Adrenal gland (tissue), 12 donors: ENCODE measurements around the gene BEX5. TPM values are rescaled to one million over a fixed set of nuclear protein-coding genes. Genes with fewer than 3 reads are reported as not detected.
"Not testable (repeated sequence)": the region's sequence is repeated elsewhere in the genome, so short reads cannot be mapped to it uniquely, and the experiment has no call there.

ENCODE experiments used
- DNase-seq, 7 donors: peaks; one replicate each; pipeline ENCODE4 v3.0.0-alpha.2; 2019 to 2020
- H3K27ac ChIP-seq, 5 donors: fragments of 200-600 bp; sonication (generic) in 4 of 5; 1 replicate in 3 of 5; 2 replicates in 2 of 5; pipeline versions ENCODE4 v1.5.1 to v1.8.0; 2016 to 2020; ENCODE audit warnings: mild to moderate bottlenecking in 1 of 5
- H3K27me3 ChIP-seq: fragments of 200-600 bp; 2 replicates; pipeline ENCODE4 v1.8.0; 2021
- H3K36me3 ChIP-seq, 2 donors: fragments of 200-600 bp; replicated peaks in 1 of 2; 1 replicate in 1 of 2; 2 replicates in 1 of 2; pipeline versions ENCODE4 v1.5.1 to v1.8.0; 2018 to 2022
- H3K4me1 ChIP-seq, 2 donors: fragments of 200-600 bp; replicated peaks in 1 of 2; 1 replicate in 1 of 2; 2 replicates in 1 of 2; pipeline versions ENCODE4 v1.5.1 to v1.8.0; 2018 to 2021
- H3K4me3 ChIP-seq, 4 donors: fragments of 200-600 bp; sonication (generic) in 3 of 4; one replicate each; pipeline ENCODE4 v1.5.1; 2016 to 2018
- H3K9me3 ChIP-seq, 3 donors: fragments of 200-600 bp; sonication (generic) in 1 of 3; replicated peaks in 1 of 3; 1 replicate in 2 of 3; 2 replicates in 1 of 3; pipeline versions ENCODE4 v1.5.1 to v1.8.0; 2016 to 2021
- CTCF ChIP-seq, 6 experiments: fragments of 450-650 bp in 4 of 6; fragments of 200-600 bp in 2 of 6; sonication (generic) in 1 of 6; IDR thresholded peaks; 1 replicate in 5 of 6; 2 replicates in 1 of 6; pipeline versions ENCODE4 v1.5.1 to v1.8.0; 2016 to 2021; ENCODE audit warnings: antibody characterized with exemption in 6 of 6, mild to moderate bottlenecking in 2 of 6, moderate library complexity in 1 of 6
- POLR2A ChIP-seq, 2 donors: fragments of 450-650 bp; IDR thresholded peaks; one replicate each; pipeline ENCODE4 v1.6.1; 2017; ENCODE audit warnings: antibody characterized with exemption in 2 of 2, mild to moderate bottlenecking in 2 of 2, moderate library complexity in 1 of 2
- WGBS, 4 donors: extraction: QIAGEN DNeasy Blood & Tissue Kit in 2 of 4; methylation state at CpG; one replicate each; pipeline versions ENCODE4 v1.1.5 to v1.1.7; 2013 to 2017; 5-methylcytosine and 5-hydroxymethylcytosine counted together
- intact Hi-C, 2 donors: fragments of 100-400 bp; cut with DNase I; formaldehyde crosslinking; loops; one replicate each; pipeline versions ENCODE4 v1.14.1 to v1.15.0; 2022 to 2023
- polyA plus RNA-seq, 3 donors: library from polyadenylated mRNA; stranded (reverse); fragments of 200-250 nt in 2 of 3; fragments of 350-450 nt in 1 of 3; fragmentation: Illumina TruSeq in 1 of 3; extraction: RNeasy Lipid Tissue Mini Kit (QIAGEN cat#74804) in 1 of 3; gene quantifications; one replicate each; pipeline ENCODE4 v1.2.3, GENCODE V29; 2013 to 2014
- total RNA-seq, 9 donors: library from RNA; depleted of rRNA in 4 of 9; stranded (reverse); fragments of >200 nt in 4 of 9; fragments of 120-200 nt in 1 of 9; fragmentation: NEBNext Ultra II Directional in 1 of 9; extraction: Animal tissue kit (Norgen Biotek cat#: 25700) in 1 of 9; gene quantifications; one replicate each; pipeline versions ENCODE4 v1.1.0 to v1.2.4, GENCODE V29; 2013 to 2023
- donor health status: healthy with polysubstance abuse.
- donor health status: Bipolar disorder and iron deficiency.
- donor health status: DM: yes; HTN: yes; CAD: no.
- donor health status: DM: no; HTN: no; CAD: no.
- donor health status: DM: no; HTN: no; CAD: no.
- donor health status: DM: yes; HTN: yes; CAD: no.

The BEX5 gene
- total and polyA plus RNA-seq, 12 donors: 0.69 to 16.4 (median 4.2) TPM

- Histone ChIP-seq H3K27me3 (peaks cover 18% of the 10 kb centered on the region), H3K4me1 (no peaks in the 10 kb centered on the region), H3K4me3 (no peak overlapping the region), H3K36me3 (no peaks in the 10 kb centered on the region), H3K27ac (peak overlapping the region in 1 of 5 donors; percentile 54), H3K9me3 (no peaks in the 10 kb centered on the region)
- 13 to 15% (median 14%) methylated on average over 9 to 11 of the region's 11 CpGs for WGBS, 4 donors
- DNase-seq: peak in 1 of 7 donors; percentile 50
- TF ChIP-seq POLR2A (IDR thresholded peaks at IDR 0.05) (no peak), CTCF (IDR thresholded peaks at IDR 0.05) (peak in 1 of 6 experiments; percentile 26)
- intact Hi-C loops: no loop called here
Observed at GRCh38 chrX:102154218-102154860, 1.4 kb downstream of the BEX5 start.

GRCh38 chrX:102142274-102142673 is 13.5 kb downstream of the BEX5 start, which contains the start of gene TCEAL6:
TSS of gene TCEAL6 (minus strand) at chrX:102142481.
- peak in 1 of 7 donors; percentile 69 for DNase-seq

GRCh38 chrX:102141631-102142030 is 14.1 kb downstream of the BEX5 start:
- H3K9me3 ChIP-seq, DNase-seq, H3K27ac ChIP-seq, H3K36me3 ChIP-seq, H3K4me3 ChIP-seq, intact Hi-C loops, H3K4me1 ChIP-seq: not testable (repeated sequence)
- WGBS, 4 donors: 19 to 48% (median 39%) methylated on average over 14 to 19 of the region's 19 CpGs; no CpG with 5 or more reads in 1 of the 4 donors
- peaks cover 35% of the 10 kb centered on the region for H3K27me3 ChIP-seq

More at GRCh38 chrX:102142274-102142673, 13.5 kb downstream of the BEX5 start, which contains the start of gene TCEAL6:
- H3K36me3 ChIP-seq, H3K4me1 ChIP-seq, H3K27ac ChIP-seq, H3K9me3 ChIP-seq, intact Hi-C loops, H3K4me3 ChIP-seq: not testable (repeated sequence)
- H3K27me3 ChIP-seq: peaks cover 35% of the 10 kb centered on the region
- 2 to 44% (median 35%) methylated on average over 3 to 25 of the region's 31 CpGs; no CpG with 5 or more reads in 1 of the 4 donors for WGBS, 4 donors

- H3K36me3 ChIP-seq, H3K4me3 ChIP-seq, H3K9me3 ChIP-seq, DNase-seq, H3K27ac ChIP-seq, intact Hi-C loops, H3K4me1 ChIP-seq: not testable (repeated sequence)
- peaks cover 35% of the 10 kb centered on the region for H3K27me3 ChIP-seq
- 46 to 57% (median 53%) methylated on average over 12 to 16 of the region's 16 CpGs for WGBS, 4 donors
Observed at GRCh38 chrX:102140876-102141275, 14.9 kb downstream of the BEX5 start.

GRCh38 chrX:102138064-102138463 is 17.7 kb downstream of the BEX5 start:
- H3K4me3 ChIP-seq: no peak overlapping the region
- peaks cover 20% of the 10 kb centered on the region for H3K27me3 ChIP-seq
- intact Hi-C loops: no loop called here
- DNase-seq: no peak
- no peaks in the 10 kb centered on the region for H3K4me1 ChIP-seq
- no peaks in the 10 kb centered on the region for H3K36me3 ChIP-seq
- no peak overlapping the region for H3K27ac ChIP-seq
- no peak for TF ChIP-seq POLR2A (IDR thresholded peaks at IDR 0.05)
- TF ChIP-seq CTCF (IDR thresholded peaks at IDR 0.05): no peak
- H3K9me3 ChIP-seq: no peaks in the 10 kb centered on the region
- WGBS, 4 donors: 45 to 65% (median 54%) methylated on average over 4 of the region's 4 CpGs

- peaks cover 29% of the 10 kb centered on the region for H3K27me3 ChIP-seq
- no peak overlapping the region for H3K4me3 ChIP-seq
- H3K4me1 ChIP-seq: no peaks in the 10 kb centered on the region
- 11 to 53% (median 29%) methylated on average over 1 of the region's 1 CpG for WGBS, 4 donors
- no peaks in the 10 kb centered on the region for H3K36me3 ChIP-seq
- no peak overlapping the region for H3K27ac ChIP-seq
- TF ChIP-seq CTCF (IDR thresholded peaks at IDR 0.05) (peak in 4 of 6 experiments; percentile 8 to 39 (median 20)), POLR2A (IDR thresholded peaks at IDR 0.05) (no peak)
- no peaks in the 10 kb centered on the region for H3K9me3 ChIP-seq
- intact Hi-C loops: no loop called here
- DNase-seq: no peak
Observed at GRCh38 chrX:102129473-102129872, 26.3 kb downstream of the BEX5 start.
